K562 (cell line): ENCODE measurements around the gene NDUFAB1. TPM values are rescaled to one million over a fixed set of nuclear protein-coding genes. Genes with fewer than 3 reads are reported as not detected.

Experiments
- MGA ChIP-seq: fragments of 450-650 bp; IDR thresholded peaks from 2 replicates; pipeline ENCODE4 v1.6.1; 2016; ENCODE audit warnings: mild to moderate bottlenecking, moderate library complexity
- SP2 ChIP-seq: IDR thresholded peaks from 2 replicates; pipeline ENCODE4 v1.6.1; 2011; ENCODE audit warnings: mild to moderate bottlenecking, low read depth, low read length, moderate library complexity; ENCODE audit not compliant: poor library complexity, severe bottlenecking; ENCODE audit errors: extremely low read depth
- TBP ChIP-seq: optimal IDR thresholded peaks from 2 replicates; pipeline ENCODE3; 2011; ENCODE audit warnings: low read depth, low read length, improper control_type of control experiment
- ZBTB40 ChIP-seq, 2 experiments: fragments of 450-650 bp in 1 of 2; sonication (generic) in 1 of 2; formaldehyde crosslinking in 1 of 2; IDR thresholded peaks; 2 replicates each; pipeline versions ENCODE4 v1.7.1 to v1.9.0; 2016 to 2022; ENCODE audit warnings: inconsistent platforms in 1 of 2, mild to moderate bottlenecking in 1 of 2, missing genetic modification reagents in 1 of 2
- ZNF263 ChIP-seq: sonication (generic); formaldehyde crosslinking; IDR thresholded peaks from 2 replicates; pipeline ENCODE4 v1.8.0; 2022; ENCODE audit warnings: mild to moderate bottlenecking, missing genetic modification reagents, borderline replicate concordance
- polyA plus RNA-seq, 8 experiments: library from polyadenylated mRNA; depleted of rRNA in 4 of 8; stranded (reverse) in 5 of 8; unstranded in 3 of 8; fragments of >200 nt; fragmentation: Nextera tagmentation in 2 of 8; fragmentation: Illumina TruSeq in 1 of 8; extraction: Ambion mirVana in 2 of 8; extraction: Trizol in 1 of 8; gene quantifications; 2 replicates each; pipeline versions ENCODE4 v1.2.1 to v1.2.3, GENCODE V29; 2011 to 2014; ENCODE audit warnings: inconsistent platforms in 1 of 8, missing spikeins in 1 of 8
- total RNA-seq, 7 experiments: library from RNA; depleted of rRNA in 6 of 7; stranded (reverse); fragments of >200 nt in 6 of 7; fragmentation: Illumina TruSeq in 2 of 7; extraction: Trizol in 2 of 7; gene quantifications; 2 replicates each; pipeline versions ENCODE4 v1.2.1 to v1.2.3, GENCODE V29; 2011 to 2021; ENCODE audit warnings: low replicate concordance in 1 of 7

Gene NDUFAB1
- total and polyA plus RNA-seq, 9 of the 15 experiments (the other 6 are each of a cell fraction or from before 2014, with no cell fraction given), result 123 to 481 (median 238) TPM

- TF ChIP-seq MGA (no peak), TBP (peak; percentile 68), ZNF263 (no peak), ZBTB40 (IDR thresholded peaks at IDR 0.05) (peak; percentile 74), ZBTB40 (CRISPR knock-in tag; IDR thresholded peaks at IDR 0.05) (no peak), SP2 (peak; percentile 67)
Observed at GRCh38 chr16:23595951-23596720, at the start of gene NDUFAB1 (continued).
